ENCODE results near the gene CNOT2.
"Not testable (repeated sequence)": the region's sequence is repeated elsewhere in the genome, so short reads cannot be mapped to it uniquely, and the experiment has no call there.

CNOT2 gene

GRCh38 chr12:70251661-70252060 lies 8.4 kb downstream of the CNOT2 start:
- DNase-seq = no peak

- no peak for DNase-seq
These were observed 9.6 kb downstream of the CNOT2 start for GRCh38 chr12:70252832-70253231.

GRCh38 chr12:70254225-70254624 lies 11.0 kb downstream of the CNOT2 start:
- no peak for DNase-seq

GRCh38 chr12:70254846-70255245 lies 11.6 kb downstream of the CNOT2 start:
- no peak for DNase-seq

GRCh38 chr12:70255311-70255710 lies 12.1 kb downstream of the CNOT2 start:
- no peak for DNase-seq

GRCh38 chr12:70258605-70259403 lies 15.6 kb downstream of the CNOT2 start:
- no peak for DNase-seq

GRCh38 chr12:70260646-70261045 lies 17.4 kb downstream of the CNOT2 start:
- no peak for DNase-seq

GRCh38 chr12:70264067-70264867 lies 21.0 kb downstream of the CNOT2 start:
- DNase-seq = no peak

GRCh38 chr12:70265132-70265531 lies 21.9 kb downstream of the CNOT2 start:
- no peak for DNase-seq

GRCh38 chr12:70267550-70267949 lies 24.3 kb downstream of the CNOT2 start:
- no peak for DNase-seq

GRCh38 chr12:70268972-70269371 lies 25.7 kb downstream of the CNOT2 start:
- DNase-seq = no peak

- no peak for DNase-seq
These were observed 26.9 kb downstream of the CNOT2 start for GRCh38 chr12:70270108-70270507.

- DNase-seq = no peak
These were observed 27.8 kb downstream of the CNOT2 start for GRCh38 chr12:70271025-70271424.

- DNase-seq = no peak
These were observed 29.3 kb downstream of the CNOT2 start for GRCh38 chr12:70272510-70272909.

GRCh38 chr12:70275045-70275444 lies 31.8 kb downstream of the CNOT2 start:
- no peak for DNase-seq

- no peak for DNase-seq
These were observed 34.7 kb downstream of the CNOT2 start for GRCh38 chr12:70277973-70278372.

- no peak for DNase-seq
These were observed 35.7 kb downstream of the CNOT2 start for GRCh38 chr12:70278945-70279344.

- no peak for DNase-seq
These were observed 40.0 kb downstream of the CNOT2 start for GRCh38 chr12:70283232-70283631.

GRCh38 chr12:70288817-70289216 lies 45.6 kb downstream of the CNOT2 start:
- no peak for DNase-seq

GRCh38 chr12:70290116-70290515 lies 46.9 kb downstream of the CNOT2 start:
- no peak for DNase-seq

GRCh38 chr12:70292017-70292776 lies 49.0 kb downstream of the CNOT2 start:
- DNase-seq = no peak

GRCh38 chr12:70304684-70305555 lies 61.7 kb downstream of the CNOT2 start:
- not testable (repeated sequence) for DNase-seq

Measured in KG1 (cell line).